Skeletal muscle satellite cell (primary cell): ENCODE results near the gene CLCN7.
"Not testable (repeated sequence)": the region's sequence is repeated elsewhere in the genome, so short reads cannot be mapped to it uniquely, and the experiment has no call there.

Experiments
- H3K27me3 ChIP-seq: 2 replicates; pipeline ENCODE4 v1.7.0; 2013; ENCODE audit warnings: low read length; ENCODE audit not compliant: control insufficient read depth, insufficient read depth
- H3K36me3 ChIP-seq: 2 replicates; pipeline ENCODE4 v1.7.0; 2013; ENCODE audit warnings: mild to moderate bottlenecking, control low read depth, low read length; ENCODE audit not compliant: insufficient read depth
- H3K4me1 ChIP-seq: 2 replicates; pipeline ENCODE4 v1.7.0; 2013; ENCODE audit warnings: low read length; ENCODE audit not compliant: control insufficient read depth, insufficient read depth
- H3K4me2 ChIP-seq: 2 replicates; pipeline ENCODE4 v1.7.0; 2013; ENCODE audit warnings: mild to moderate bottlenecking, low read length
- H3K4me3 ChIP-seq: 2 replicates; pipeline ENCODE4 v1.7.0; 2013; ENCODE audit warnings: low read length
- H3K9ac ChIP-seq: 2 replicates; pipeline ENCODE4 v1.7.0; 2013; ENCODE audit warnings: mild to moderate bottlenecking, low read depth, low read length, moderate library complexity
- H3K9me3 ChIP-seq: replicated peaks from 2 replicates; pipeline ENCODE4 v1.7.0; 2013; ENCODE audit warnings: mild to moderate bottlenecking, control low read depth, low read length

CLCN7 gene

GRCh38 chr16:1481906-1482835, 7.3 kb upstream of the CLCN7 start:
- Histone ChIP-seq H3K4me3 (no peak overlapping the region), H3K27me3 (peaks cover 10% of the 10 kb centered on the region), H3K9ac (no peak overlapping the region), H3K9me3 (no peaks in the 10 kb centered on the region), H3K4me1 (peaks cover 4% of the 10 kb centered on the region), H3K36me3 (no peaks in the 10 kb centered on the region), H3K4me2 (no peak overlapping the region)

- not testable (repeated sequence) for H3K4me3 ChIP-seq, H3K9me3 ChIP-seq, H3K4me2 ChIP-seq, H3K36me3 ChIP-seq, H3K27me3 ChIP-seq, H3K9ac ChIP-seq
- H3K4me1 ChIP-seq = peaks cover 11% of the 10 kb centered on the region
Observed at GRCh38 chr16:1478937-1479336, 4.1 kb upstream of the CLCN7 start.

DNA sequence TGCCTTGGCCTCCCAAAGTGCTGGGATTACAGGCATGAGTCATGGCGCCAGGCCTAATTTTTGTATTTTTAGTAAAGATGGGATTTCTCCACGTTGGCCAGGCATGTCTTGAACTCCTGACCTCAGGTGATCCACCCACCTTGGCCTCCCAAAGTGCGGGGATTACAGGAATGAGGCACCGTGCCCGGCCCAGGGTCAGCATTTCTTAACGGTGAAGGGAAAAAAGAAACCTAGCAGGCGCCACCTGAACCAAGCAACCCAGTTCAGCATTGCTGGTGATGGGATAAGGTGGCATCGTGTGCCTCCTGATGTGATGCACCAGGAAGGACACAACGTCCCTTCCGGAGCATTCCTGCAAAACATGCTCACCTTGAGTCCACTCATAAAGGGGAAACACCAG, 2.2 kb upstream of the CLCN7 start:
- Histone ChIP-seq H3K27me3 (no peaks in the 10 kb centered on the region), H3K36me3 (no peaks in the 10 kb centered on the region), H3K9ac (no peak overlapping the region), H3K4me1 (peaks cover 12% of the 10 kb centered on the region), H3K9me3 (no peaks in the 10 kb centered on the region), H3K4me2 (no peak overlapping the region), H3K4me3 (no peak overlapping the region)

GRCh38 chr16:1475552-1476114, 805 bp upstream of the CLCN7 start:
- H3K4me2 ChIP-seq = peak overlapping the region; percentile 91
- no peaks in the 10 kb centered on the region for H3K27me3 ChIP-seq
- no peaks in the 10 kb centered on the region for H3K36me3 ChIP-seq
- H3K4me3 ChIP-seq = peak overlapping the region; percentile 88
- H3K9ac ChIP-seq = peak overlapping the region; percentile 100
- H3K9me3 ChIP-seq = no peaks in the 10 kb centered on the region
- H3K4me1 ChIP-seq = peaks cover 21% of the 10 kb centered on the region

DNA sequence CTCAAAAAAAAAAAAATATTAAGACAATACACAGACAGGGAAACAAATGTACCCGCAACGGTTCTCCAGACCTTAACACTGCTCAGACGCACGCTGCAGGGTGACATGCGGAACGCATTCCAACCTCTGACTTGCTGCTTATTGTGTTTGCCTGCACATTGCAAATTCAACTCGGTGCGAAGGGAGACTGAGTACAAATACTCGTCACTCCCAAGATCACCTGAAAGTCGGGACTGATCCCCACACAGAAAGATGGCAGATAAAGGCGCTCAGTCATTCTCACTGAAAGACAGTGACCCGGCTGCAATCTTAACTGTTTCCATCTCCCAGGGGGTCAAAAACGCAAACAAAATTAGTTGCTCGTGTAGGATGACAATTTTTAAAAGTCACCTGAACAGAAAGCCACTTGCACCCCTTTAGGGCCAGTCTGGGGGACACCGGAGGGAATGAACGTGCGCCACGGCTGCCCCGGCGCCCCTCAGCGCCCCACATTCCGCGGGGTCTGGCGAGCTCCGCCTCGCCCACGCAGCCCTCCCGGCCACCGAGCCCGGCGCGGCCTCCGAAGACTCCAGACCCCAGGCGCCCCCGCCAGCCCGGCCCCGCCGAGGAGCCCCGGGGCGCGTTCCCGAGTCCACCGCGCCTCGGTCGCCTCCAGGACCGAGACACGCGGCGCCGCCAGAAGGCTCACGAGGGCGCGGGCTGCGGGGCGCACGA, 589 bp downstream of the CLCN7 start:
- H3K4me3 ChIP-seq = peak overlapping the region; percentile 88
- peak overlapping the region; percentile 91 for H3K4me2 ChIP-seq
- H3K9me3 ChIP-seq = no peaks in the 10 kb centered on the region
- no peaks in the 10 kb centered on the region for H3K27me3 ChIP-seq
- peaks cover 31% of the 10 kb centered on the region for H3K4me1 ChIP-seq
- H3K9ac ChIP-seq = peak overlapping the region; percentile 100
- no peaks in the 10 kb centered on the region for H3K36me3 ChIP-seq

DNA sequence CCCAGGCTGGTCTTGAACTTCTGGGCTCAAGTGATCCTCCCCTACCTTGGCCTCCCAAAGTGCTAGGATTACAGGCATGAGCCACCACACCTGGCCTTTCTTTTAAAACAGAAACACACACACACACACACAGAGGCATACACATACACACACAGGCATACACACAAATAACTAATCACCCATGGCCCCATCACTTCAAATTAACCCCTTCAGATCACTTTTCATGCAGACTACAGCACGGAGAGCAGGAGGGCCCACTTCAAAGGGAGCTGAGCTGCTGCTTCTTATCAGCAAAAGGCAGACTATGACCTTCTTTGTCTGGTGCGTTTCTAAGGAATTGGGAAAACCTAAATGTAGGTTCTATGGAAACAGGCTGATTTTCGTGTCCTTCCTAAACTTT, 1.9 kb downstream of the CLCN7 start:
- no peak overlapping the region for H3K4me2 ChIP-seq
- H3K36me3 ChIP-seq = no peaks in the 10 kb centered on the region
- peaks cover 31% of the 10 kb centered on the region for H3K4me1 ChIP-seq
- no peaks in the 10 kb centered on the region for H3K27me3 ChIP-seq
- no peaks in the 10 kb centered on the region for H3K9me3 ChIP-seq
- no peak overlapping the region for H3K4me3 ChIP-seq
- H3K9ac ChIP-seq = no peak overlapping the region

DNA sequence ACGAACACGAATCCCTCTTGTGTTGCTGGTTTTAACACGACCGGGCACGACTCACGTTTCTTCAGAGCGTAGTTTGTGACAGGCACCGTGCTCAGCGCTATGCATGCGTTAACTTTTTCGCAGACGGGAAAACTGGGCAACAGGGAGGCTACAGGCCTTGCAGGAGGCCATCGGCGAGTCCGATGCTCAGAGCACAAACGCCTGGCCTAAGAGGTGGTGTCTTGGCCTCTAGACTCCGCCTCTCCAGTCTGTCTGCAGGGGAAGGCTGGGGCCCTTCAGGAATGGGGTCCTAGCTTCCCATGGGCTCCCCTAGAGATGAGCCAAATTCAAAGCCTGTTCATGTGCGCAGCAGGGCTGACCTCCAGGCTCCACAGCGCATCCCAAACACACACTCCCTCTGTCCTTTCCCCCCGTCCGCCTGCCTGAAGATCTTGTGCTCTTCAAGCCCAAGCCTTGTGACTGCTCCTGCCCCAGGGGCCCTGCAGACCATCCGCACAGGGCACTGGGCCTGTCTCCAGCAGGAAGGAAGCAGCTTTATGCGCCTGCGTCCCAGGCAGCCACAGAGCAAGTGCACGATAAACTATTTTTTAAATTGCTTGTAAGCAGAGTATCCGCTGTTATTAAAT, 3.1 kb downstream of the CLCN7 start:
- Histone ChIP-seq H3K4me1 (peaks cover 31% of the 10 kb centered on the region), H3K27me3 (no peaks in the 10 kb centered on the region), H3K4me2 (peak overlapping the region; percentile 69), H3K36me3 (no peaks in the 10 kb centered on the region), H3K9ac (no peak overlapping the region), H3K4me3 (no peak overlapping the region), H3K9me3 (no peaks in the 10 kb centered on the region)

- Histone ChIP-seq H3K36me3 (no peaks in the 10 kb centered on the region), H3K4me2 (peak overlapping the region; percentile 69), H3K4me1 (peaks cover 28% of the 10 kb centered on the region), H3K27me3 (no peaks in the 10 kb centered on the region), H3K9me3 (no peaks in the 10 kb centered on the region), H3K4me3 (peak overlapping the region; percentile 43), H3K9ac (peak overlapping the region; percentile 42)
Observed at GRCh38 chr16:1470481-1471251, 4.2 kb downstream of the CLCN7 start.

GRCh38 chr16:1469693-1470201, 5.1 kb downstream of the CLCN7 start:
- Histone ChIP-seq H3K4me2 (peak overlapping the region; percentile 69), H3K4me1 (peaks cover 23% of the 10 kb centered on the region), H3K36me3 (no peaks in the 10 kb centered on the region), H3K9me3 (no peaks in the 10 kb centered on the region), H3K27me3 (no peaks in the 10 kb centered on the region), H3K4me3 (no peak overlapping the region), H3K9ac (no peak overlapping the region)

DNA sequence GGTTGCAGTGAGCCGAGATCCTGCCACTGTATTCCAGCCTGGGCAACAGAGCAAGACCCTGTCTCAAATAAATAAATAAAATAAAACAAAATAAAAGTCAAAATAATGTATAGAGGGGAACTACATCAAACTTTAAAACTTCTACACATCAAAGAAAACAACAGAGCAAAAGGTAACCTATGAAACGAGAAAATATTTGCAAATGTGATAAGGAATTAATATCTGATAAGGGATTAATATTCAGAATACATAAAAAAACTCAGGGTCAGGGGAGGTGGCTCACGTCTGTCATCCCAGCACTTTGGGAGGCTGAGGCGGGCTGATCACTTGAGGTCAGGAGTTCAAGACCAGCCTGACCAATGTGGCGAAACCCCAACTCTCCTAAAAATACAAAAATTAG, 5.7 kb downstream of the CLCN7 start:
- not testable (repeated sequence) for H3K4me2 ChIP-seq, H3K27me3 ChIP-seq, H3K9me3 ChIP-seq, H3K9ac ChIP-seq, H3K36me3 ChIP-seq, H3K4me3 ChIP-seq
- peaks cover 23% of the 10 kb centered on the region for H3K4me1 ChIP-seq
